HepG2 (cell line): ENCODE measurements around the gene ZBTB46. TPM values are rescaled to one million over a fixed set of nuclear protein-coding genes. Genes with fewer than 3 reads are reported as not detected.

Experiments used
- KAT8 ChIP-seq: IDR thresholded peaks from 2 replicates; pipeline ENCODE4 v1.6.1; 2016; ENCODE audit warnings: missing genetic modification reagents, missing compliant biosample characterization
- MAFG ChIP-seq: sonication (generic); formaldehyde crosslinking; IDR thresholded peaks from 2 replicates; pipeline ENCODE4 v1.5.1; 2020; ENCODE audit warnings: mild to moderate bottlenecking, missing genetic modification reagents
- MED8 ChIP-seq: sonication (generic); formaldehyde crosslinking; IDR thresholded peaks from 2 replicates; pipeline ENCODE4 v1.8.1; 2023; ENCODE audit warnings: mild to moderate bottlenecking, missing genetic modification reagents; ENCODE audit not compliant: insufficient replicate concordance
- MXD4 ChIP-seq: IDR thresholded peaks from 2 replicates; pipeline ENCODE4 v1.6.1; 2016; ENCODE audit warnings: mild to moderate bottlenecking, missing biosample characterization, missing genetic modification reagents
- NFIB ChIP-seq: sonication (generic); formaldehyde crosslinking; IDR thresholded peaks from 2 replicates; pipeline ENCODE4 v1.9.0; 2021; ENCODE audit warnings: missing genetic modification reagents, mild to moderate bottlenecking, borderline replicate concordance
- PITX1 ChIP-seq: sonication (generic); formaldehyde crosslinking; IDR thresholded peaks from 2 replicates; pipeline ENCODE4 v1.5.1; 2020; ENCODE audit warnings: mild to moderate bottlenecking, missing genetic modification reagents
- REPIN1 ChIP-seq: sonication (generic); formaldehyde crosslinking; IDR thresholded peaks from 2 replicates; pipeline ENCODE4 v1.8.0; 2022; ENCODE audit warnings: missing genetic modification reagents, low read depth, mild to moderate bottlenecking, borderline replicate concordance
- SP140L ChIP-seq: sonication (generic); formaldehyde crosslinking; IDR thresholded peaks from 2 replicates; pipeline ENCODE4 v1.4.0; 2020; ENCODE audit warnings: missing genetic modification reagents, borderline replicate concordance
- THYN1 ChIP-seq: sonication (generic); formaldehyde crosslinking; IDR thresholded peaks from 2 replicates; pipeline ENCODE4 v1.8.1; 2023; ENCODE audit warnings: low read depth, mild to moderate bottlenecking, moderate library complexity, missing genetic modification reagents, borderline replicate concordance
- ZNF136 ChIP-seq: sonication (generic); formaldehyde crosslinking; IDR thresholded peaks from 2 replicates; pipeline ENCODE4 v1.8.1; 2022; ENCODE audit warnings: low read depth, mild to moderate bottlenecking, moderate library complexity, missing genetic modification reagents
- ZNF350 ChIP-seq: sonication (generic); formaldehyde crosslinking; IDR thresholded peaks from 2 replicates; pipeline ENCODE4 v1.4.0; 2020; ENCODE audit warnings: mild to moderate bottlenecking, low read depth, missing genetic modification reagents, borderline replicate concordance
- ZNF775 ChIP-seq: sonication (generic); formaldehyde crosslinking; IDR thresholded peaks from 2 replicates; pipeline ENCODE4 v1.4.0; 2020; ENCODE audit warnings: missing genetic modification reagents, mild to moderate bottlenecking, moderate library complexity, borderline replicate concordance
- polyA plus RNA-seq, 8 experiments: library from polyadenylated mRNA; depleted of rRNA in 3 of 8; stranded (reverse) in 7 of 8; unstranded in 1 of 8; fragments of >200 nt; fragmentation: Illumina TruSeq in 4 of 8; extraction: Trizol in 4 of 8; gene quantifications; 2 replicates each; pipeline versions ENCODE4 v1.2.1 to v1.2.3, GENCODE V29; 2011 to 2016; ENCODE audit warnings: low read depth in 4 of 8, missing spikeins in 1 of 8, mixed read lengths in 1 of 8; ENCODE audit not compliant: insufficient read depth in 1 of 8
- total RNA-seq, 5 experiments: library from RNA; depleted of rRNA; stranded (reverse); fragments of >200 nt; fragmentation: Illumina TruSeq; extraction: Trizol; gene quantifications; 2 replicates each; pipeline ENCODE4 v1.2.3, GENCODE V29; 2016; ENCODE audit warnings: low read depth in 1 of 5
- TF ChIP-seq, protein P1 (sequence below): fragments of 450-650 bp; IDR thresholded peaks from 2 replicates; pipeline ENCODE4 v1.6.1; 2016
- TF ChIP-seq, protein P2 (sequence below): sonication (generic); formaldehyde crosslinking; IDR thresholded peaks from 2 replicates; pipeline ENCODE4 v1.5.0; 2020; ENCODE audit warnings: mild to moderate bottlenecking, missing genetic modification reagents
- TF ChIP-seq, protein P3 (sequence below): IDR thresholded peaks from 2 replicates; pipeline ENCODE4 v1.6.1; 2012; ENCODE audit warnings: inconsistent platforms
- TF ChIP-seq, protein P4 (sequence below): sonication (generic); formaldehyde crosslinking; IDR thresholded peaks from 2 replicates; pipeline ENCODE4 v1.8.0; 2022; ENCODE audit warnings: mild to moderate bottlenecking, missing genetic modification reagents, moderate library complexity
- TF ChIP-seq, protein P5 (sequence below): sonication (generic); formaldehyde crosslinking; IDR thresholded peaks from 2 replicates; pipeline ENCODE4 v1.4.0; 2020; ENCODE audit warnings: missing genetic modification reagents

ZBTB46 gene
- total and polyA plus RNA-seq, 2 of the 13 experiments (the other 11 are each of a cell fraction or from before 2014, with no cell fraction given), result 1.6 to 13.5 TPM

DNA sequence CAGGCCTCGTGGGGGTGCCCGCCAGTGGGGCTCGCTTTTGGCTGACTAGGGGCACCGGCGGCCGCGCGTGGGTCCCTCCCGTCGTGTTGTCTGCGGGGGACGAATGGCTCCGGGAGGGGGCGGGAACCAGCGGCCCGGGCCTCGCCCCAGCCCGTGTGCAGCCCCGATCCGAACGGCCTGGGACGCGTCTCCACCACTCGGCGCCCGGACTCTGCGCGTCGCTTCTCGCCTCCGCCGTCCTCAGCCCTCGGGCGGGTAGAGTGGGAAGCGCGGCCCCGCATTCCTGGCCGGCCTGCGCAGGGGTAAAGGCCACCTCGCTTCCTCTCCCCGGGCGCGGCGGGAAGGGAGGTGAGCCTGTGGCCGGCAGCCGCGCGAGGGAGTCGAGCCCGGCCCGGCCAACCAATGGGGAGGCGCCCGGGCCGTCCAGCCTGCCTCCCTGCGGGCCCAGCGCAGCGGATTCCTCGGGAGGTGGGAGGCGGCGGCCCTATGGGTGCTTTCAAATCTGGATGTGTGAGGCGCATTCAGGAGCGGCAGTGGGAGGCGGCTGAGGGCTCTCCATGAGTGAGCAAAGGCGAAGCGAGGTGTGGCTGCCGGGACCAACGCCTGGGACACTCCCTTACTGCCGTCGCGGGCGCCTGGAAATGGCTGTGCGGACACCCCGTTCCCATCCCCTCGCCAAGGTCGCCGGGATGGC, 1.1 kb upstream of the ZBTB46 start (continued):
- TF ChIP-seq MED8, result peak; percentile 66
- TF ChIP-seq PITX1 (CRISPR knock-in tag), result no peak; the same call in 1 of the 2 replicates
- TF ChIP-seq, protein P1, sequence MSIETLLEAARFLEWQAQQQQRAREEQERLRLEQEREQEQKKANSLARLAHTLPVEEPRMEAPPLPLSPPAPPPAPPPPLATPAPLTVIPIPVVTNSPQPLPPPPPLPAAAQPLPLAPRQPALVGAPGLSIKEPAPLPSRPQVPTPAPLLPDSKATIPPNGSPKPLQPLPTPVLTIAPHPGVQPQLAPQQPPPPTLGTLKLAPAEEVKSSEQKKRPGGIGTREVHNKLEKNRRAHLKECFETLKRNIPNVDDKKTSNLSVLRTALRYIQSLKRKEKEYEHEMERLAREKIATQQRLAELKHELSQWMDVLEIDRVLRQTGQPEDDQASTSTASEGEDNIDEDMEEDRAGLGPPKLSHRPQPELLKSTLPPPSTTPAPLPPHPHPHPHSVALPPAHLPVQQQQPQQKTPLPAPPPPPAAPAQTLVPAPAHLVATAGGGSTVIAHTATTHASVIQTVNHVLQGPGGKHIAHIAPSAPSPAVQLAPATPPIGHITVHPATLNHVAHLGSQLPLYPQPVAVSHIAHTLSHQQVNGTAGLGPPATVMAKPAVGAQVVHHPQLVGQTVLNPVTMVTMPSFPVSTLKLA, result no peak
- TF ChIP-seq, protein P2, sequence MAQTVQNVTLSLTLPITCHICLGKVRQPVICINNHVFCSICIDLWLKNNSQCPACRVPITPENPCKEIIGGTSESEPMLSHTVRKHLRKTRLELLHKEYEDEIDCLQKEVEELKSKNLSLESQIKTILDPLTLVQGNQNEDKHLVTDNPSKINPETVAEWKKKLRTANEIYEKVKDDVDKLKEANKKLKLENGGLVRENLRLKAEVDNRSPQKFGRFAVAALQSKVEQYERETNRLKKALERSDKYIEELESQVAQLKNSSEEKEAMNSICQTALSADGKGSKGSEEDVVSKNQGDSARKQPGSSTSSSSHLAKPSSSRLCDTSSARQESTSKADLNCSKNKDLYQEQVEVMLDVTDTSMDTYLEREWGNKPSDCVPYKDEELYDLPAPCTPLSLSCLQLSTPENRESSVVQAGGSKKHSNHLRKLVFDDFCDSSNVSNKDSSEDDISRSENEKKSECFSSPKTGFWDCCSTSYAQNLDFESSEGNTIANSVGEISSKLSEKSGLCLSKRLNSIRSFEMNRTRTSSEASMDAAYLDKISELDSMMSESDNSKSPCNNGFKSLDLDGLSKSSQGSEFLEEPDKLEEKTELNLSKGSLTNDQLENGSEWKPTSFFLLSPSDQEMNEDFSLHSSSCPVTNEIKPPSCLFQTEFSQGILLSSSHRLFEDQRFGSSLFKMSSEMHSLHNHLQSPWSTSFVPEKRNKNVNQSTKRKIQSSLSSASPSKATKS, result no peak
- TF ChIP-seq, protein P3, sequence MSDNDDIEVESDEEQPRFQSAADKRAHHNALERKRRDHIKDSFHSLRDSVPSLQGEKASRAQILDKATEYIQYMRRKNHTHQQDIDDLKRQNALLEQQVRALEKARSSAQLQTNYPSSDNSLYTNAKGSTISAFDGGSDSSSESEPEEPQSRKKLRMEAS, result peak; percentile 85
- TF ChIP-seq ZNF350 (CRISPR knock-in tag), result no peak
- TF ChIP-seq KAT8 (CRISPR knock-in tag), result peak; percentile 67
- TF ChIP-seq NFIB, result 0 out of 2 replicates have a peak, but pooled peaks have one; percentile 37
- no peak for TF ChIP-seq MAFG (CRISPR knock-in tag)
- TF ChIP-seq REPIN1 (CRISPR knock-in tag), result peak; percentile 76; the same call in 1 of the 2 replicates
- peak; percentile 57; the same call in 1 of the 2 replicates for TF ChIP-seq MXD4
- TF ChIP-seq, protein P4, sequence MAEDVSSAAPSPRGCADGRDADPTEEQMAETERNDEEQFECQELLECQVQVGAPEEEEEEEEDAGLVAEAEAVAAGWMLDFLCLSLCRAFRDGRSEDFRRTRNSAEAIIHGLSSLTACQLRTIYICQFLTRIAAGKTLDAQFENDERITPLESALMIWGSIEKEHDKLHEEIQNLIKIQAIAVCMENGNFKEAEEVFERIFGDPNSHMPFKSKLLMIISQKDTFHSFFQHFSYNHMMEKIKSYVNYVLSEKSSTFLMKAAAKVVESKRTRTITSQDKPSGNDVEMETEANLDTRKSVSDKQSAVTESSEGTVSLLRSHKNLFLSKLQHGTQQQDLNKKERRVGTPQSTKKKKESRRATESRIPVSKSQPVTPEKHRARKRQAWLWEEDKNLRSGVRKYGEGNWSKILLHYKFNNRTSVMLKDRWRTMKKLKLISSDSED (CRISPR knock-in tag), result 0 out of 2 replicates have a peak, but pooled peaks have one; percentile 47
- no peak for TF ChIP-seq THYN1 (CRISPR knock-in tag)
- TF ChIP-seq, protein P5, sequence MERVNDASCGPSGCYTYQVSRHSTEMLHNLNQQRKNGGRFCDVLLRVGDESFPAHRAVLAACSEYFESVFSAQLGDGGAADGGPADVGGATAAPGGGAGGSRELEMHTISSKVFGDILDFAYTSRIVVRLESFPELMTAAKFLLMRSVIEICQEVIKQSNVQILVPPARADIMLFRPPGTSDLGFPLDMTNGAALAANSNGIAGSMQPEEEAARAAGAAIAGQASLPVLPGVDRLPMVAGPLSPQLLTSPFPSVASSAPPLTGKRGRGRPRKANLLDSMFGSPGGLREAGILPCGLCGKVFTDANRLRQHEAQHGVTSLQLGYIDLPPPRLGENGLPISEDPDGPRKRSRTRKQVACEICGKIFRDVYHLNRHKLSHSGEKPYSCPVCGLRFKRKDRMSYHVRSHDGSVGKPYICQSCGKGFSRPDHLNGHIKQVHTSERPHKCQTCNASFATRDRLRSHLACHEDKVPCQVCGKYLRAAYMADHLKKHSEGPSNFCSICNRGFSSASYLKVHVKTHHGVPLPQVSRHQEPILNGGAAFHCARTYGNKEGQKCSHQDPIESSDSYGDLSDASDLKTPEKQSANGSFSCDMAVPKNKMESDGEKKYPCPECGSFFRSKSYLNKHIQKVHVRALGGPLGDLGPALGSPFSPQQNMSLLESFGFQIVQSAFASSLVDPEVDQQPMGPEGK (CRISPR knock-in tag), result peak; percentile 67; the same call in 1 of the 2 replicates
- no peak for TF ChIP-seq SP140L (CRISPR knock-in tag)
- TF ChIP-seq ZNF775, result no peak
- TF ChIP-seq ZNF136 (CRISPR knock-in tag), result no peak
